ENCODE results near the gene CREG1. TPM values are rescaled to one million over a fixed set of nuclear protein-coding genes. Genes with fewer than 3 reads are reported as not detected.

CREG1 gene
- total and polyA plus RNA-seq, 2 of the 8 experiments (the other 6 are each of a cell fraction or from before 2014, with no cell fraction given) = 29.8 to 30.1 TPM

DNA sequence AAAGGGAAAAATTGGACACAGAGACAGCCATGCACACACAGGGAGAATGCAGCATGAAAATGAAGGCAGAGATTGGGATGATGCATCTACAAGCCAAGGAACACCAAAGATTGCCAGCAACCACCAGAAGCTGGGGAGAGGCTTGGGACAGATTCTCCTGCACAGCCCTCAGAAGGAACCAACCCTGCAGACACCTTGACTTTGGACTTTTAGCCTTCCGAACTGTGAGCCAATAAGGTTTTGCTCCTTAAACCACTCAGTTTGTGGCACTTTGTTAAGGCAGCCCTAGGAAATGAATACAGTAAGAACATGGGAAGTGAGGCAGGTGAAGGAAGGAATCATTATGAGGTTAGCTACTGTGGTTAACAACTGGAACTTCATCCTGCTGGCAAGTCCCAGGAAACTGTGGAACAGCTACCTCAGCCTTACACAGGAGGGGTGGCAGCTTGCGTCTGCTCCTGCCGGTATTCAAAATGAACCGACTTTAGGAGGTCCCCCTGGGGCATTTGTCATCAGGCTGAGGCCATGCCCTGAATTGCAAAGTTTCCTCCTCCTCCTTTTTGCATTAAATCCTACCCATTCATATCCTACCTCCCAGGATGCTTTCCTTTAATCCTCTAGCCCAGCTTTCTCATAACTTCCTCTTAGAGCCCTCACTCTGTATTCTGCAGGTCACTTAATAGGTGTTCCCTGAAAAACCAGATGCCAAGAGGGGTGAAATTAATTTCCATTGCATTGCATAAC lies 50.7 kb downstream of the CREG1 start (continued):
- TF ChIP-seq SP1 (IDR thresholded peaks at IDR 0.05; ENCODE audit: low read depth, low read length) = no peak
- no peak for TF ChIP-seq MAX (IDR thresholded peaks at IDR 0.05)
- no peak for TF ChIP-seq JUND (IDR thresholded peaks at IDR 0.05; ENCODE audit: low read length)

Measured in H1 (cell line).